HG02610 (cell line): ENCODE results near the gene DLL4.

Experiments used
- ATAC-seq: cut with Tn5 transposase; IDR thresholded peaks from one replicate; pipeline ENCODE4 v1.9.1; 2021; ENCODE audit warnings: mild to moderate bottlenecking, moderate library complexity; ENCODE audit not compliant: unreplicated experiment

DLL4 gene

GRCh38 chr15:40985541-40986330 is 56.6 kb downstream of the DLL4 start:
- no peak for ATAC-seq

- no peak for ATAC-seq
Observed at GRCh38 chr15:40986820-40987219, 57.7 kb downstream of the DLL4 start.

- ATAC-seq: no peak
Observed at GRCh38 chr15:40988156-40988555, 59.0 kb downstream of the DLL4 start.
